SK-N-SH (cell line): Measurements from ENCODE around the gene ATP11A. TPM values are rescaled to one million over a fixed set of nuclear protein-coding genes. Genes with fewer than 3 reads are reported as not detected.

Source experiments
- CTCF ChIA-PET: fragments of 300-600, 350-600 bp; formaldehyde crosslinking; extraction: SDS; loops from one replicate; lab custom pipeline; 2021; lab: Yijun Ruan, JAX
- POLR2A ChIA-PET: fragments of 350-600 bp; sonication (Branson Sonifier 250); formaldehyde crosslinking; extraction: SDS; loops from one replicate; lab custom pipeline; 2020; ENCODE audit warnings: antibody characterized with exemption, inconsistent platforms; lab: Yijun Ruan, JAX
- DNase-seq: peaks from one replicate; pipeline ENCODE4 v3.0.0; 2012
- H2AFZ ChIP-seq: fragments of 200-600 bp; sonication (generic); 2 replicates; pipeline ENCODE4 v1.8.1; 2016; ENCODE audit warnings: antibody characterized with exemption, mild to moderate bottlenecking, low read depth
- H3F3A ChIP-seq: fragments of 200-600 bp; sonication (generic); replicated peaks from 2 replicates; pipeline ENCODE3; 2016; ENCODE audit warnings: antibody characterized with exemption, mild to moderate bottlenecking; ENCODE audit not compliant: insufficient read depth
- H3K27ac ChIP-seq, 2 experiments: fragments of 200-500 bp in 1 of 2; fragments of 200-600 bp in 1 of 2; sonication (Bioruptor generic) in 1 of 2; sonication (generic), shearing (Covaris generic) in 1 of 2; 2 replicates each; pipeline versions ENCODE4 v1.5.1 to v1.6.1; 2014 to 2016; ENCODE audit warnings: low read depth in 2 of 2, inconsistent platforms in 1 of 2, low read length in 1 of 2, mild to moderate bottlenecking in 1 of 2, mixed read lengths in 1 of 2
- H3K27me3 ChIP-seq: fragments of 200-600 bp; sonication (generic), shearing (Covaris generic); 2 replicates; pipeline ENCODE4 v1.6.1; 2016; ENCODE audit warnings: mixed run types; ENCODE audit not compliant: insufficient read depth
- H3K36me3 ChIP-seq, 2 experiments: fragments of 200-500 bp in 1 of 2; fragments of 200-600 bp in 1 of 2; sonication (Bioruptor generic) in 1 of 2; sonication (generic) in 1 of 2; replicated peaks in 1 of 2; 2 replicates each; pipeline versions ENCODE3 to v1.5.1; 2014 to 2016; ENCODE audit warnings: low read length in 1 of 2, mild to moderate bottlenecking in 1 of 2; ENCODE audit not compliant: insufficient read depth in 2 of 2, control insufficient read depth in 1 of 2
- H3K4me1 ChIP-seq, 2 experiments: fragments of 200-500 bp in 1 of 2; fragments of 200-600 bp in 1 of 2; sonication (Bioruptor generic) in 1 of 2; sonication (generic), shearing (Covaris generic) in 1 of 2; 2 replicates each; pipeline versions ENCODE4 v1.5.1 to v1.6.1; 2014 to 2016; ENCODE audit warnings: low read depth in 1 of 2, low read length in 1 of 2, mixed run types in 1 of 2; ENCODE audit not compliant: insufficient read depth in 2 of 2, control insufficient read depth in 1 of 2
- H3K4me2 ChIP-seq: fragments of 200-600 bp; sonication (generic), shearing (Covaris generic); 2 replicates; pipeline ENCODE4 v1.6.1; 2017; ENCODE audit warnings: mixed run types
- H3K4me3 ChIP-seq, 2 experiments: fragments of 200-500 bp in 1 of 2; fragments of 200-600 bp in 1 of 2; sonication (Bioruptor generic) in 1 of 2; sonication (generic), shearing (Covaris generic) in 1 of 2; 2 replicates each; pipeline versions ENCODE4 v1.5.1 to v1.8.1; 2014 to 2016; ENCODE audit warnings: low read depth in 2 of 2, inconsistent platforms in 1 of 2, low read length in 1 of 2, mild to moderate bottlenecking in 1 of 2, mixed read lengths in 1 of 2, moderate library complexity in 1 of 2
- H3K79me2 ChIP-seq: fragments of 200-600 bp; sonication (generic); 2 replicates; pipeline ENCODE4 v1.8.1; 2017; ENCODE audit warnings: mild to moderate bottlenecking; ENCODE audit not compliant: insufficient read depth
- H3K9ac ChIP-seq: fragments of 200-600 bp; sonication (generic); 2 replicates; pipeline ENCODE4 v1.6.1; 2017; ENCODE audit warnings: mixed run types
- H3K9me2 ChIP-seq: fragments of 200-600 bp; sonication (generic); 2 replicates; pipeline ENCODE4 v1.6.1; 2017; ENCODE audit warnings: mixed run types
- H3K9me3 ChIP-seq: fragments of 200-600 bp; sonication (generic); 2 replicates; pipeline ENCODE4 v1.6.1; 2017; ENCODE audit warnings: mixed run types, mild to moderate bottlenecking, moderate library complexity
- H4K20me1 ChIP-seq: fragments of 200-600 bp; sonication (generic); 2 replicates; pipeline ENCODE4 v1.6.1; 2017; ENCODE audit warnings: mild to moderate bottlenecking, mixed run types; ENCODE audit not compliant: insufficient read depth
- CHD2 ChIP-seq: fragments of 150-350 bp; IDR thresholded peaks from 2 replicates; pipeline ENCODE4 v1.6.1; 2018; ENCODE audit warnings: low read length; ENCODE audit not compliant: partially characterized antibody
- CTCF ChIP-seq: fragments of 200-600 bp; sonication (generic); IDR thresholded peaks from 2 replicates; pipeline ENCODE4 v1.6.1; 2017; ENCODE audit warnings: antibody characterized with exemption, mild to moderate bottlenecking, moderate library complexity
- ELF1 ChIP-seq: IDR thresholded peaks from 2 replicates; pipeline ENCODE4 v1.4.0; 2012
- EZH2phosphoT487 ChIP-seq: fragments of 200-600 bp; sonication (generic); IDR thresholded peaks from 2 replicates; pipeline ENCODE4 v1.6.1; 2017; ENCODE audit warnings: low read depth, mixed run types, mild to moderate bottlenecking, antibody characterized with exemption, moderate library complexity, borderline replicate concordance
- FOSL2 ChIP-seq: IDR thresholded peaks from 2 replicates; pipeline ENCODE4 v1.4.0; 2012; ENCODE audit warnings: low read depth, mild to moderate bottlenecking, moderate library complexity, borderline replicate concordance
- GATA2 ChIP-seq: sonication (generic); formaldehyde crosslinking; IDR thresholded peaks from 2 replicates; pipeline ENCODE4 v1.5.0; 2020; ENCODE audit warnings: mild to moderate bottlenecking, missing genetic modification reagents
- MXI1 ChIP-seq: IDR thresholded peaks from 2 replicates; pipeline ENCODE4 v1.6.1; 2012; ENCODE audit warnings: mild to moderate bottlenecking, low read depth, low read length, improper control_type of control experiment
- POLR2AphosphoS5 ChIP-seq: IDR thresholded peaks from 2 replicates; pipeline ENCODE4 v1.6.1; 2012; ENCODE audit warnings: low read depth, low read length
- RXRA ChIP-seq: IDR thresholded peaks from 2 replicates; pipeline ENCODE4 v1.4.0; 2012; ENCODE audit warnings: low read depth, mild to moderate bottlenecking, borderline replicate concordance
- SIN3A ChIP-seq: IDR thresholded peaks from 2 replicates; pipeline ENCODE4 v1.6.1; 2012; ENCODE audit warnings: low read depth, mild to moderate bottlenecking, low read length, moderate library complexity, borderline replicate concordance
- SMC3 ChIP-seq: IDR thresholded peaks from 2 replicates; pipeline ENCODE4 v1.6.1; 2012; ENCODE audit warnings: low read depth, low read length, improper control_type of control experiment
- TAF1 ChIP-seq: IDR thresholded peaks from 2 replicates; pipeline ENCODE4 v1.6.1; 2012; ENCODE audit warnings: low read depth, mild to moderate bottlenecking, low read length, moderate library complexity, borderline replicate concordance
- TEAD4 ChIP-seq: IDR thresholded peaks from 2 replicates; pipeline ENCODE4 v1.4.0; 2012; ENCODE audit warnings: mild to moderate bottlenecking, borderline replicate concordance; ENCODE audit not compliant: insufficient read depth
- USF1 ChIP-seq: IDR thresholded peaks from 2 replicates; pipeline ENCODE4 v1.4.0; 2012; ENCODE audit warnings: low read depth, borderline replicate concordance
- WGBS: methylation state at CpG from one replicate; pipeline ENCODE4 v1.1.6; 2017; ENCODE audit warnings: low lambda C conversion rate; 5-methylcytosine and 5-hydroxymethylcytosine counted together
- polyA plus RNA-seq, 3 experiments: library from polyadenylated mRNA; depleted of rRNA; stranded (reverse); fragments of >200 nt; gene quantifications; 2 replicates each; pipeline ENCODE4 v1.2.3, GENCODE V29; 2012
- TF ChIP-seq, protein P1 (sequence below): fragments of 150-350 bp; IDR thresholded peaks from 2 replicates; pipeline ENCODE4 v1.6.1; 2016; ENCODE audit warnings: mild to moderate bottlenecking, low read depth, low read length
- TF ChIP-seq, protein P2 (sequence below): IDR thresholded peaks from 2 replicates; pipeline ENCODE4; 2012
- TF ChIP-seq, protein P3 (sequence below): IDR thresholded peaks from 2 replicates; pipeline ENCODE4 v1.4.0; 2012; ENCODE audit warnings: low read depth, borderline replicate concordance
- TF ChIP-seq, protein P4 (sequence below): fragments of 150-350 bp; IDR thresholded peaks from 2 replicates; pipeline ENCODE4 v1.6.1; 2017; ENCODE audit warnings: antibody characterized with exemption, low read length, low read depth, borderline replicate concordance
- TF ChIP-seq, protein P5 (sequence below): IDR thresholded peaks from 2 replicates; pipeline ENCODE4 v1.6.1; 2012; ENCODE audit warnings: mild to moderate bottlenecking, low read depth, low read length, moderate library complexity

The ATP11A gene
- polyA plus RNA-seq, 1 of the 3 experiments (the other 2 are of a cell fraction) = 4.1 TPM

- ChIA-PET POLR2A (no interaction called here), CTCF (no interaction called here)
These were observed 57.4 kb downstream of the ATP11A start for GRCh38 chr13:112747256-112747655.

More at GRCh38 chr13:112747256-112747655, 57.4 kb downstream of the ATP11A start:
- H3K27ac ChIP-seq = no peak overlapping the region
- no peak overlapping the region for H3K9ac ChIP-seq
- 94% methylated on average over 7 of the region's 9 CpGs for WGBS
- no peak overlapping the region for H3K4me3 ChIP-seq
- TF ChIP-seq, protein P1, sequence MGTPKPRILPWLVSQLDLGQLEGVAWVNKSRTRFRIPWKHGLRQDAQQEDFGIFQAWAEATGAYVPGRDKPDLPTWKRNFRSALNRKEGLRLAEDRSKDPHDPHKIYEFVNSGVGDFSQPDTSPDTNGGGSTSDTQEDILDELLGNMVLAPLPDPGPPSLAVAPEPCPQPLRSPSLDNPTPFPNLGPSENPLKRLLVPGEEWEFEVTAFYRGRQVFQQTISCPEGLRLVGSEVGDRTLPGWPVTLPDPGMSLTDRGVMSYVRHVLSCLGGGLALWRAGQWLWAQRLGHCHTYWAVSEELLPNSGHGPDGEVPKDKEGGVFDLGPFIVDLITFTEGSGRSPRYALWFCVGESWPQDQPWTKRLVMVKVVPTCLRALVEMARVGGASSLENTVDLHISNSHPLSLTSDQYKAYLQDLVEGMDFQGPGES = no peak
- no peak for TF ChIP-seq POLR2AphosphoS5
- TF ChIP-seq GATA2 = no peak
- TF ChIP-seq USF1 = no peak
- no peak for TF ChIP-seq FOSL2
- TF ChIP-seq, protein P2, sequence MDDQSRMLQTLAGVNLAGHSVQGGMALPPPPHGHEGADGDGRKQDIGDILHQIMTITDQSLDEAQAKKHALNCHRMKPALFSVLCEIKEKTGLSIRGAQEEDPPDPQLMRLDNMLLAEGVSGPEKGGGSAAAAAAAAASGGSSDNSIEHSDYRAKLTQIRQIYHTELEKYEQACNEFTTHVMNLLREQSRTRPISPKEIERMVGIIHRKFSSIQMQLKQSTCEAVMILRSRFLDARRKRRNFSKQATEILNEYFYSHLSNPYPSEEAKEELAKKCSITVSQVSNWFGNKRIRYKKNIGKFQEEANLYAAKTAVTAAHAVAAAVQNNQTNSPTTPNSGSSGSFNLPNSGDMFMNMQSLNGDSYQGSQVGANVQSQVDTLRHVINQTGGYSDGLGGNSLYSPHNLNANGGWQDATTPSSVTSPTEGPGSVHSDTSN = no peak
- no peak for TF ChIP-seq CTCF
- TF ChIP-seq TEAD4 = no peak
- TF ChIP-seq SIN3A = no peak
- no peak for TF ChIP-seq MXI1
- TF ChIP-seq, protein P3, sequence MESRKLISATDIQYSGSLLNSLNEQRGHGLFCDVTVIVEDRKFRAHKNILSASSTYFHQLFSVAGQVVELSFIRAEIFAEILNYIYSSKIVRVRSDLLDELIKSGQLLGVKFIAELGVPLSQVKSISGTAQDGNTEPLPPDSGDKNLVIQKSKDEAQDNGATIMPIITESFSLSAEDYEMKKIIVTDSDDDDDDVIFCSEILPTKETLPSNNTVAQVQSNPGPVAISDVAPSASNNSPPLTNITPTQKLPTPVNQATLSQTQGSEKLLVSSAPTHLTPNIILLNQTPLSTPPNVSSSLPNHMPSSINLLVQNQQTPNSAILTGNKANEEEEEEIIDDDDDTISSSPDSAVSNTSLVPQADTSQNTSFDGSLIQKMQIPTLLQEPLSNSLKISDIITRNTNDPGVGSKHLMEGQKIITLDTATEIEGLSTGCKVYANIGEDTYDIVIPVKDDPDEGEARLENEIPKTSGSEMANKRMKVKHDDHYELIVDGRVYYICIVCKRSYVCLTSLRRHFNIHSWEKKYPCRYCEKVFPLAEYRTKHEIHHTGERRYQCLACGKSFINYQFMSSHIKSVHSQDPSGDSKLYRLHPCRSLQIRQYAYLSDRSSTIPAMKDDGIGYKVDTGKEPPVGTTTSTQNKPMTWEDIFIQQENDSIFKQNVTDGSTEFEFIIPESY = no peak
- TF ChIP-seq, protein P4, sequence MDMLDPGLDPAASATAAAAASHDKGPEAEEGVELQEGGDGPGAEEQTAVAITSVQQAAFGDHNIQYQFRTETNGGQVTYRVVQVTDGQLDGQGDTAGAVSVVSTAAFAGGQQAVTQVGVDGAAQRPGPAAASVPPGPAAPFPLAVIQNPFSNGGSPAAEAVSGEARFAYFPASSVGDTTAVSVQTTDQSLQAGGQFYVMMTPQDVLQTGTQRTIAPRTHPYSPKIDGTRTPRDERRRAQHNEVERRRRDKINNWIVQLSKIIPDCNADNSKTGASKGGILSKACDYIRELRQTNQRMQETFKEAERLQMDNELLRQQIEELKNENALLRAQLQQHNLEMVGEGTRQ = no peak
- no peak for TF ChIP-seq SMC3
- no peak for TF ChIP-seq ELF1
- TF ChIP-seq TAF1 = no peak
- TF ChIP-seq EZH2phosphoT487 = no peak
- no peak for TF ChIP-seq CHD2
- TF ChIP-seq, protein P5, sequence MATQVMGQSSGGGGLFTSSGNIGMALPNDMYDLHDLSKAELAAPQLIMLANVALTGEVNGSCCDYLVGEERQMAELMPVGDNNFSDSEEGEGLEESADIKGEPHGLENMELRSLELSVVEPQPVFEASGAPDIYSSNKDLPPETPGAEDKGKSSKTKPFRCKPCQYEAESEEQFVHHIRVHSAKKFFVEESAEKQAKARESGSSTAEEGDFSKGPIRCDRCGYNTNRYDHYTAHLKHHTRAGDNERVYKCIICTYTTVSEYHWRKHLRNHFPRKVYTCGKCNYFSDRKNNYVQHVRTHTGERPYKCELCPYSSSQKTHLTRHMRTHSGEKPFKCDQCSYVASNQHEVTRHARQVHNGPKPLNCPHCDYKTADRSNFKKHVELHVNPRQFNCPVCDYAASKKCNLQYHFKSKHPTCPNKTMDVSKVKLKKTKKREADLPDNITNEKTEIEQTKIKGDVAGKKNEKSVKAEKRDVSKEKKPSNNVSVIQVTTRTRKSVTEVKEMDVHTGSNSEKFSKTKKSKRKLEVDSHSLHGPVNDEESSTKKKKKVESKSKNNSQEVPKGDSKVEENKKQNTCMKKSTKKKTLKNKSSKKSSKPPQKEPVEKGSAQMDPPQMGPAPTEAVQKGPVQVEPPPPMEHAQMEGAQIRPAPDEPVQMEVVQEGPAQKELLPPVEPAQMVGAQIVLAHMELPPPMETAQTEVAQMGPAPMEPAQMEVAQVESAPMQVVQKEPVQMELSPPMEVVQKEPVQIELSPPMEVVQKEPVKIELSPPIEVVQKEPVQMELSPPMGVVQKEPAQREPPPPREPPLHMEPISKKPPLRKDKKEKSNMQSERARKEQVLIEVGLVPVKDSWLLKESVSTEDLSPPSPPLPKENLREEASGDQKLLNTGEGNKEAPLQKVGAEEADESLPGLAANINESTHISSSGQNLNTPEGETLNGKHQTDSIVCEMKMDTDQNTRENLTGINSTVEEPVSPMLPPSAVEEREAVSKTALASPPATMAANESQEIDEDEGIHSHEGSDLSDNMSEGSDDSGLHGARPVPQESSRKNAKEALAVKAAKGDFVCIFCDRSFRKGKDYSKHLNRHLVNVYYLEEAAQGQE = no peak
- TF ChIP-seq RXRA = no peak
- peaks cover 5% of the 10 kb centered on the region; the same call in 1 of the 2 replicates for H3K79me2 ChIP-seq
- H3F3A ChIP-seq = no peaks in the 10 kb centered on the region
- no peak overlapping the region for H3K4me2 ChIP-seq
- H3K27me3 ChIP-seq = no peaks in the 10 kb centered on the region
- 0 out of 2 replicates have a peak, but pooled peaks cover 5% of the 10 kb centered on the region for H4K20me1 ChIP-seq
- DNase-seq = no peak
- H3K4me1 ChIP-seq = no peaks in the 10 kb centered on the region; a peak in 1 of 4 replicates
- H2AFZ ChIP-seq = no peak overlapping the region
- H3K9me3 ChIP-seq = no peaks in the 10 kb centered on the region
- H3K9me2 ChIP-seq = no peaks in the 10 kb centered on the region
- H3K36me3 ChIP-seq = no peaks in the 10 kb centered on the region
